GM04504 (cell line): ENCODE measurements around the gene URB2.
"Not testable (repeated sequence)": the region's sequence is repeated elsewhere in the genome, so short reads cannot be mapped to it uniquely, and the experiment has no call there.

ENCODE experiments used
- DNase-seq: peaks from one replicate; pipeline ENCODE4 v3.0.0-alpha.2; 2012; ENCODE audit warnings: low read depth

The URB2 gene

GRCh38 chr1:229625915-229626831, at the start of gene URB2, which contains the start of gene TAF5L:
Gene URB2, plus strand, starts transcription at chr1:229626247. Its CDS starts 1,387 bp downstream, at chr1:229627634.
Gene TAF5L, minus strand, starts transcription at chr1:229626122. Its CDS starts 11,640 bp downstream, at chr1:229614482.
- peak; percentile 79 for DNase-seq

GRCh38 chr1:229578168-229579058, 47.6 kb upstream of the URB2 start:
- DNase-seq: no peak

- no peak for DNase-seq
These were observed 46.9 kb upstream of the URB2 start for GRCh38 chr1:229579059-229579673.

GRCh38 chr1:229581485-229581884, 44.6 kb upstream of the URB2 start:
- no peak for DNase-seq

GRCh38 chr1:229582011-229582694, 43.9 kb upstream of the URB2 start:
- no peak for DNase-seq

GRCh38 chr1:229582715-229583114, 43.3 kb upstream of the URB2 start:
- DNase-seq: no peak

- DNase-seq: no peak
These were observed 40.7 kb upstream of the URB2 start for GRCh38 chr1:229585338-229585737.

- no peak for DNase-seq
These were observed 35.9 kb upstream of the URB2 start for GRCh38 chr1:229590119-229590518.

- DNase-seq: no peak
These were observed 32.2 kb upstream of the URB2 start for GRCh38 chr1:229593800-229594199.

- no peak for DNase-seq
These were observed 31.6 kb upstream of the URB2 start for GRCh38 chr1:229594227-229595008.

- not testable (repeated sequence) for DNase-seq
These were observed 30.2 kb upstream of the URB2 start for GRCh38 chr1:229595876-229596275.

- peak; percentile 63 for DNase-seq
These were observed 28.9 kb upstream of the URB2 start for GRCh38 chr1:229596925-229597699.

- DNase-seq: no peak
These were observed 28.2 kb upstream of the URB2 start for GRCh38 chr1:229597877-229598276.

GRCh38 chr1:229599218-229599954, 26.7 kb upstream of the URB2 start:
- DNase-seq: no peak

- DNase-seq: no peak
These were observed 25.8 kb upstream of the URB2 start for GRCh38 chr1:229600229-229600628.

- DNase-seq: no peak
These were observed 22.6 kb upstream of the URB2 start for GRCh38 chr1:229603371-229604005.

- no peak for DNase-seq
These were observed 18.7 kb upstream of the URB2 start for GRCh38 chr1:229607370-229607769.

- DNase-seq: no peak
These were observed 17.5 kb upstream of the URB2 start for GRCh38 chr1:229608590-229608989.

GRCh38 chr1:229613938-229614337, 12.1 kb upstream of the URB2 start:
- no peak for DNase-seq
